GM12864 (cell line): Measurements from ENCODE around the gene BCR.
"Not testable (repeated sequence)": the region's sequence is repeated elsewhere in the genome, so short reads cannot be mapped to it uniquely, and the experiment has no call there.

Source experiments
- DNase-seq: peaks from one replicate; pipeline ENCODE4 v3.0.0-alpha.2; 2011; ENCODE audit warnings: low read depth
- H3K4me3 ChIP-seq: 2 replicates; pipeline ENCODE4 v1.5.1; 2011; ENCODE audit warnings: mild to moderate bottlenecking, low read depth, low read length, control low read depth
- CTCF ChIP-seq: IDR thresholded peaks from 2 replicates; pipeline ENCODE4 v1.5.1; 2011; ENCODE audit warnings: low read depth, mild to moderate bottlenecking, moderate library complexity, low read length, control low read depth, inconsistent platforms; ENCODE audit errors: missing control alignments

Gene BCR

GRCh38 chr22:23180301-23180892, at the start of gene BCR:
Gene BCR, plus strand, starts transcription at chr22:23180509. Its CDS starts 452 bp downstream, at chr22:23180961.
- DNase-seq = no peak
- no peak for TF ChIP-seq CTCF

GRCh38 chr22:23130697-23131096, 49.6 kb upstream of the BCR start:
- no peak for TF ChIP-seq CTCF
- no peak for DNase-seq
- H3K4me3 ChIP-seq = no peak overlapping the region

More at GRCh38 chr22:23180301-23180892, at the start of gene BCR:
- peak within 1 kb of the TSS; percentile 67 for H3K4me3 ChIP-seq

- TF ChIP-seq CTCF = no peak
- H3K4me3 ChIP-seq = no peak overlapping the region
- DNase-seq = no peak
These were observed 48.4 kb upstream of the BCR start for GRCh38 chr22:23131931-23132330.

GRCh38 chr22:23132376-23133091, 47.8 kb upstream of the BCR start:
- TF ChIP-seq CTCF = no peak
- DNase-seq = no peak
- no peak overlapping the region for H3K4me3 ChIP-seq

GRCh38 chr22:23133922-23134321, 46.4 kb upstream of the BCR start:
- no peak for DNase-seq
- no peak for TF ChIP-seq CTCF
- no peak overlapping the region for H3K4me3 ChIP-seq

GRCh38 chr22:23136991-23137390, 43.3 kb upstream of the BCR start:
- H3K4me3 ChIP-seq, DNase-seq: not testable (repeated sequence)

- DNase-seq = no peak
- H3K4me3 ChIP-seq = no peak overlapping the region
- no peak for TF ChIP-seq CTCF
These were observed 42.8 kb upstream of the BCR start for GRCh38 chr22:23137468-23137867.
